Lung microvascular endothelial cell (primary cell): ENCODE measurements around the gene LENG9. TPM values are rescaled to one million over a fixed set of nuclear protein-coding genes. Genes with fewer than 3 reads are reported as not detected.
A peak's percentile ranks its signal among the peaks of the same experiment; 100 is the strongest.
"Not testable (repeated sequence)": the region's sequence is repeated elsewhere in the genome, so short reads cannot be mapped to it uniquely, and the experiment has no call there.

Experiments used
- DNase-seq, 2 donors: peaks; one replicate each; pipeline versions ENCODE4 v3.0.0 to v3.0.0-alpha.2; 2010; ENCODE audit warnings: low read depth in 2 of 2
- total RNA-seq: library from RNA; depleted of rRNA; stranded (reverse); fragments of >200 nt; gene quantifications from 2 replicates; pipeline ENCODE4 v1.2.1, GENCODE V29; 2014

The LENG9 gene
- total RNA-seq, 1 donor from 2014 or later = 5.0 TPM

- DNase-seq = peak; percentile 66 to 73
These were observed 15.2 kb upstream of the LENG9 start for GRCh38 chr19:54478677-54479266.

- DNase-seq = no peak
These were observed 14.1 kb upstream of the LENG9 start for GRCh38 chr19:54477650-54478049.

- DNase-seq = no peak
These were observed 12.1 kb upstream of the LENG9 start for GRCh38 chr19:54475706-54476105.

GRCh38 chr19:54473892-54474372, 10.4 kb upstream of the LENG9 start:
- DNase-seq = no peak

- peak; percentile 57 to 82 for DNase-seq
These were observed 9.7 kb upstream of the LENG9 start, which contains the start of gene CDC42EP5 for GRCh38 chr19:54473071-54473891. CDC42EP5 (minus strand) TSS chr19:54473296; CDS start chr19:54465547, 7,749 bp downstream.

GRCh38 chr19:54470991-54471782, 7.6 kb upstream of the LENG9 start:
- peak; percentile 68 to 90 for DNase-seq

- no peak for DNase-seq
These were observed 6.8 kb upstream of the LENG9 start for GRCh38 chr19:54470276-54470887.

GRCh38 chr19:54469496-54469934, 5.9 kb upstream of the LENG9 start:
- peak in 1 of 2 donors; percentile 74 for DNase-seq

- not testable (repeated sequence) for DNase-seq
These were observed 2.5 kb upstream of the LENG9 start for GRCh38 chr19:54466110-54466480.

GRCh38 chr19:54465426-54466109, 2.0 kb upstream of the LENG9 start:
- no peak for DNase-seq

- peak; percentile 75 to 82 for DNase-seq
These were observed 1.2 kb upstream of the LENG9 start for GRCh38 chr19:54464630-54465425.

- peak in 1 of 2 donors; percentile 54 for DNase-seq
These were observed 559 bp upstream of the LENG9 start for GRCh38 chr19:54464044-54464629.

GRCh38 chr19:54462655-54463530, 685 bp downstream of the LENG9 start:
- peak; percentile 75 to 77 for DNase-seq

GRCh38 chr19:54462047-54462654, 1.4 kb downstream of the LENG9 start:
- DNase-seq = peak; percentile 17 to 33

- no peak for DNase-seq
These were observed 2.0 kb downstream of the LENG9 start for GRCh38 chr19:54461613-54462012.

GRCh38 chr19:54461210-54461609, 2.4 kb downstream of the LENG9 start:
- DNase-seq = no peak

- DNase-seq = no peak
These were observed 3.2 kb downstream of the LENG9 start for GRCh38 chr19:54460230-54461005.
